Left renal cortex interstitium (tissue), 4 donors: Measurements from ENCODE around the gene KDSR. TPM values are rescaled to one million over a fixed set of nuclear protein-coding genes. Genes with fewer than 3 reads are reported as not detected.

Experiments
- DNase-seq, 4 donors: peaks; one replicate each; pipeline ENCODE4 v3.0.0-alpha.2; 2013; ENCODE audit warnings: low read depth in 4 of 4, low spot score in 2 of 4, missing footprints in 1 of 4
- polyA plus RNA-seq, 4 donors: library from polyadenylated mRNA; unstranded; fragments of 120-200 nt; gene quantifications; one replicate each; pipeline ENCODE4 v1.2.1, GENCODE V29; 2013; ENCODE audit not compliant: insufficient read length in 4 of 4

The KDSR gene
- polyA plus RNA-seq, 4 donors, result 38.3 to 46.5 (median 41.8) TPM

GRCh38 chr18:63307551-63308200 lies 59.3 kb downstream of the KDSR start:
- DNase-seq, result no peak

- no peak for DNase-seq
Measured at GRCh38 chr18:63306819-63307550, 60.0 kb downstream of the KDSR start.

- no peak for DNase-seq
Measured at GRCh38 chr18:63306249-63306648, 60.8 kb downstream of the KDSR start.

GRCh38 chr18:63303547-63303946 lies 63.5 kb downstream of the KDSR start:
- DNase-seq, result no peak

- no peak for DNase-seq
Measured at GRCh38 chr18:63302636-63303405, 64.2 kb downstream of the KDSR start.

GRCh38 chr18:63302220-63302619 lies 64.8 kb downstream of the KDSR start:
- no peak for DNase-seq

- no peak for DNase-seq
Measured at GRCh38 chr18:63301434-63301833, 65.6 kb downstream of the KDSR start.

GRCh38 chr18:63299837-63300745 lies 66.9 kb downstream of the KDSR start:
- DNase-seq, result no peak

GRCh38 chr18:63298400-63299365 lies 68.3 kb downstream of the KDSR start:
- no peak for DNase-seq

- DNase-seq, result no peak
Measured at GRCh38 chr18:63297687-63298399, 69.2 kb downstream of the KDSR start.

GRCh38 chr18:63293935-63294334 lies 73.1 kb downstream of the KDSR start:
- DNase-seq, result no peak

- no peak for DNase-seq
Measured at GRCh38 chr18:63292831-63293683, 73.9 kb downstream of the KDSR start.

GRCh38 chr18:63291278-63291677 lies 75.7 kb downstream of the KDSR start:
- DNase-seq, result no peak

- DNase-seq, result no peak
Measured at GRCh38 chr18:63290821-63291200, 76.2 kb downstream of the KDSR start.

- DNase-seq, result no peak
Measured at GRCh38 chr18:63290166-63290820, 76.7 kb downstream of the KDSR start.

GRCh38 chr18:63288311-63288710 lies 78.7 kb downstream of the KDSR start:
- DNase-seq, result no peak

- DNase-seq, result no peak
Measured at GRCh38 chr18:63287691-63288220, 79.2 kb downstream of the KDSR start.
